GM21423 (cell line): ENCODE measurements around the gene ALDH8A1.
"Not testable (repeated sequence)": the region's sequence is repeated elsewhere in the genome, so short reads cannot be mapped to it uniquely, and the experiment has no call there.

Experiments
- ATAC-seq: cut with Tn5 transposase; IDR thresholded peaks from one replicate; pipeline ENCODE4 v1.9.1; 2021; ENCODE audit warnings: mild to moderate bottlenecking, moderate library complexity; ENCODE audit not compliant: unreplicated experiment

The ALDH8A1 gene

GRCh38 chr6:134911547-134911946 lies 38.4 kb downstream of the ALDH8A1 start:
- ATAC-seq: no peak

DNA sequence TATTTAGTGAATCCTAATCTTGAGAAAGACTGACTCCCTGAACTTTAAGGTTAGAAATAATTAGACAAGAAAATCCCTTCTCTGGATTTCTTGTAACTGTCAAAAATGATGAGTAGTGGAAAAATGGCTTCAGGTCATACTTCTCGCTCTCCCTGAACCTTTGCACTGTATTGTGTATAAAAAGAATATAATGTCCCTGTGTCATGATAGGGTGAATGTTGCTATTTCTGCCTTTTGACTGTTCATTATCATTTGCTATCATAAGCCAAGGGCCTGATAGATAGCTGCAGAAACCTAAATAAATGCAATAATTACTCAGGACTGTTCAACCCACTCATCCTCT lies 39.3 kb downstream of the ALDH8A1 start:
- no peak for ATAC-seq

GRCh38 chr6:134909701-134910592 lies 40.0 kb downstream of the ALDH8A1 start:
- no peak for ATAC-seq

DNA sequence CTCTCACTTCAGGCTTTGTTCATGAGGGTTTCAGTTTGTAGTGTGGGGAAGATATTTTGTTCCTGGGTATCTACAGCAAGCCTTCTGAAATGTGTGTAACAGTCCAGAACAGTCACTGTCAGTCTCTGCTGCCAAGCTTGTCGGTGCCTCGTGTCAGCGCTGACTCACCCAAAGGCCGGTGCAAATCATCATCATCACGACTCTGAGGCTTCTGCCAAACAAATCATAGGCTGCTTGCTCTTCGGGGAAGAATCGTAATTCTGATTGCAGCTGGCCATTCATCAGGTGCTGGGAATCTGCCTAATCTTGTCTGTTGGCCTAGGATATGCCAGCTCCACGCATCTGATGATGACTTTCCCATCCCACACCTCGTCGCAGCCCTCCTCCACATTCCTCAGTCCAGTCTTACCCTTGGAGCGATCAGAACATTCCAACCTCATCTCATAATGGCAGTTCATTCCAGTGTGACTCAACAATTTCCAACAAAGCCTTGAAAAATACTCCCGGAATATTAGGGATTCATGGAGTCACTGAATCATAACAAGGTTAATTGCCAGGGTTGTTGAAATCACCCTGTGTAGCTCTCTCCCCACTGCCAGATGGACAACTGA lies 40.9 kb downstream of the ALDH8A1 start:
- no peak for ATAC-seq

GRCh38 chr6:134904731-134905130 lies 45.2 kb downstream of the ALDH8A1 start:
- not testable (repeated sequence) for ATAC-seq

DNA sequence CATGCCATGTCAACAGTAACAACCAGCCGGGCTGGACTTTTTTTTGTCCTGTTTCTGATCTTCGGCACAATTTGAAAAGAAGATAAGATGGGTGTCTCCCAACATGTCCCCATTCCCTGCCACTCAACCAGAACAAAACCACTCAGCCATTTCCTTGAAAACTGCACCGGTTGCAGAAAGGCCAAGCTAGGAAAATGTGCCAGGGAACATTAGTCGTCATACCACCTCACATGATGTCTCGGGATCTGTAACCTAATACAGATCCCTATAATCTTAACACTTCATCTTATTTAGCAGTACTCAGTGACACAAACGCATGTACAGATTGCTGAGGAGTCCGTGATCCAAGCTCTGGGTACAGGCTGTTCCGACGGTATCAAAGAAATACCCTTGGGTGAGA lies 46.5 kb downstream of the ALDH8A1 start:
- no peak for ATAC-seq

GRCh38 chr6:134902936-134903335 lies 47.0 kb downstream of the ALDH8A1 start:
- ATAC-seq: no peak

- ATAC-seq: no peak
These were observed 47.6 kb downstream of the ALDH8A1 start for GRCh38 chr6:134902074-134902861.

- ATAC-seq: no peak
These were observed 51.3 kb downstream of the ALDH8A1 start for GRCh38 chr6:134898575-134898974.

GRCh38 chr6:134898166-134898565 lies 51.7 kb downstream of the ALDH8A1 start:
- ATAC-seq: not testable (repeated sequence)

- no peak for ATAC-seq
These were observed 53.0 kb downstream of the ALDH8A1 start for GRCh38 chr6:134896910-134897309.

GRCh38 chr6:134894800-134895199 lies 55.1 kb downstream of the ALDH8A1 start:
- no peak for ATAC-seq

- no peak for ATAC-seq
These were observed 57.5 kb downstream of the ALDH8A1 start for GRCh38 chr6:134892362-134892761.

DNA sequence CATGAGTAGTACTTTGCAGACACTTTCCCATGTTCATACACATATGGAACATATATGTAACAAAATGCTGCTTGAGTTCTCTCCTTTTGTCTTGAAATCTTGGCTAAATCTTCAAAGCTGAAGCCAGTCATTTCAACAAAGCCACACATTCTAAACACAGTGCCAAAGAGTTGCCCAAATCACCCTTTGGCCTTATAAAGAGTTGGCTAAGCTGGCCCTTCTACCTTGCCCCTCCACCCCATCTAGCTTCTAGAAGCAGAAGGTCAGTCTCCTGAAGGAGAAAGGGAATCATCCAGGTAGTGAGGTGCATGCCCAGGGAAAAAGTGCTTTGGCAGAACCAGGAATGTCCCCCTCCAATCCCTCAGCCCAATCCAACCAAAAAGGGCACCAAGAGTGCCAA lies 58.3 kb downstream of the ALDH8A1 start:
- no peak for ATAC-seq

DNA sequence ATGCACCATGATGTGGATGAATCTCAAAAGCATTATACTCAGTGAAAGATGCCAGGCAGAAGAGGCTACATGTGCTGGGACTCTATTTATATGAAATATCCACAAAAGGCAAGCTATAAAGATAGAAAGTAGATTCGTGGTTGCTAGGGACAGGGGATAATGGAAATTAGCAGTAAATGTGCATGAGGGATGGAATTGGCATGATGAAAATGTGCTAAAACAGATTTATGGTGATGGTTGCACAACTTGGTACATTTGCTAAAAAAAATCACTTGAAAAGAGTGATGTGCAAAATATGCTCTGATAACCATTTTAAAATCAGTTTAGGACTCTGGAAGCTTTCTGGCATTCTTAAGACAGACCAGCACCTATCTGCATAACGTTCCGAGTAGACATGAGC lies 61.6 kb downstream of the ALDH8A1 start:
- no peak for ATAC-seq

GRCh38 chr6:134884752-134885151 lies 65.1 kb downstream of the ALDH8A1 start:
- no peak for ATAC-seq

- ATAC-seq: no peak
These were observed 66.6 kb downstream of the ALDH8A1 start for GRCh38 chr6:134883314-134883713.

- no peak for ATAC-seq
These were observed 67.4 kb downstream of the ALDH8A1 start for GRCh38 chr6:134882426-134883038.

GRCh38 chr6:134880487-134881190 lies 69.3 kb downstream of the ALDH8A1 start:
- ATAC-seq: no peak

GRCh38 chr6:134878136-134878535 lies 71.8 kb downstream of the ALDH8A1 start:
- ATAC-seq: no peak

DNA sequence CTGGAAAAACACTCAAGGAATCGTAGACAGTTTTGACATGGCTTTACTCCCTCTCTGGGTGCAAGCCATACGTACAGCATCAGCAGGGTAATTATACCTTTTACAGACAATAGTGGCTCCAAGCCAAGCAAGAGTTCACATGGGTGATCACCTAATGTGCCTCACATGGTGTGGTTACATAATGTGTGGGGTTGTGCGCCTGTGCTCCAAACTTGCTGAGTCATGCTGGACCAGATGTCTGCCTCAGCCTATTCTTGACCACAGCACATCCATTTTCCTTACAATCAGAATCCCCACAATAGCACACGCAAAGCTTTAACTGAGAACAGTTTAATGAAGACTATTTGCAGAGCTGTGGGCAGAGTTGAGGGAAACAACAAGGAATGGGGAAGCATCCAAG lies 74.5 kb downstream of the ALDH8A1 start:
- no peak for ATAC-seq
